Neural cell (in vitro differentiated cells): ENCODE data around the gene COL4A2. TPM values are rescaled to one million over a fixed set of nuclear protein-coding genes. Genes with fewer than 3 reads are reported as not detected.

ENCODE experiments used
- H2AFZ ChIP-seq: fragments of 200-600, 300-800 bp; sonication (generic), shearing (Covaris generic); 2 replicates; pipeline ENCODE4 v1.6.0; 2014; ENCODE audit warnings: low read depth, mild to moderate bottlenecking, antibody characterized with exemption, low read length, moderate library complexity
- H3F3A ChIP-seq: fragments of 200-600 bp; shearing (Covaris generic); 2 replicates; pipeline ENCODE4 v1.6.1; 2016; ENCODE audit warnings: mild to moderate bottlenecking, moderate library complexity, mixed read lengths, antibody characterized with exemption, low read length; ENCODE audit not compliant: insufficient read depth, poor library complexity, severe bottlenecking
- H3K27ac ChIP-seq: fragments of 200-600, 300-800 bp; sonication (generic), shearing (Covaris generic); 2 replicates; pipeline ENCODE4 v1.5.1; 2014; ENCODE audit warnings: mild to moderate bottlenecking, low read length, moderate library complexity
- H3K27me3 ChIP-seq: fragments of 300-800, 200-600 bp; sonication (generic), shearing (Covaris generic); 2 replicates; pipeline ENCODE4 v1.6.0; 2014; ENCODE audit warnings: mild to moderate bottlenecking, low read depth, low read length, moderate library complexity; ENCODE audit not compliant: insufficient read depth
- H3K36me3 ChIP-seq: fragments of 300-800, 200-600 bp; sonication (generic), shearing (Covaris generic); 2 replicates; pipeline ENCODE4 v1.5.1; 2014; ENCODE audit warnings: mild to moderate bottlenecking, antibody characterized with exemption, low read length, moderate library complexity; ENCODE audit not compliant: insufficient read depth
- H3K4me2 ChIP-seq: fragments of 300-800, 200-600 bp; sonication (generic), shearing (Covaris generic); 2 replicates; pipeline ENCODE4 v1.6.0; 2014; ENCODE audit warnings: mild to moderate bottlenecking, low read length
- H3K4me3 ChIP-seq: fragments of 300-800, 200-600 bp; sonication (generic), shearing (Covaris generic); 2 replicates; pipeline ENCODE4 v1.5.1; 2014; ENCODE audit warnings: mild to moderate bottlenecking, low read length, moderate library complexity
- H3K79me2 ChIP-seq: fragments of 200-600 bp; shearing (Covaris generic); replicated peaks from 2 replicates; pipeline ENCODE4 v1.6.0; 2014; ENCODE audit warnings: mild to moderate bottlenecking, low read length, moderate library complexity; ENCODE audit not compliant: insufficient read depth
- H3K9ac ChIP-seq: fragments of 300-800, 200-600 bp; sonication (generic), shearing (Covaris generic); 2 replicates; pipeline ENCODE4 v1.6.1; 2016; ENCODE audit warnings: mild to moderate bottlenecking, low read length, mixed read lengths
- H3K9me2 ChIP-seq: fragments of 200-600 bp; shearing (Covaris generic); 2 replicates; pipeline ENCODE4 v1.6.1; 2016; ENCODE audit warnings: mild to moderate bottlenecking, low read length, mixed read lengths; ENCODE audit not compliant: insufficient read depth
- H3K9me3 ChIP-seq: fragments of 200-600, 300-800 bp; sonication (generic), shearing (Covaris generic); 2 replicates; pipeline ENCODE4 v1.6.1; 2016; ENCODE audit warnings: mild to moderate bottlenecking, mixed run types, low read length, moderate library complexity, mixed read lengths
- H4K20me1 ChIP-seq: fragments of 200-600 bp; shearing (Covaris generic); 2 replicates; pipeline ENCODE4 v1.6.1; 2016; ENCODE audit warnings: mild to moderate bottlenecking, mixed run types; ENCODE audit not compliant: insufficient read depth
- CTCF ChIP-seq: fragments of 450-650 bp; IDR thresholded peaks from 2 replicates; pipeline ENCODE4 v1.5.1; 2014; ENCODE audit warnings: antibody characterized with exemption, mild to moderate bottlenecking, moderate library complexity; ENCODE audit not compliant: poor library complexity, severe bottlenecking
- EP300 ChIP-seq: fragments of 450-650 bp; conservative IDR thresholded peaks from 2 replicates; pipeline ENCODE4 v1.6.1; 2014; ENCODE audit warnings: antibody characterized with exemption, mild to moderate bottlenecking, moderate library complexity; ENCODE audit not compliant: poor library complexity, severe bottlenecking
- EZH2 ChIP-seq: fragments of 200-600, 300-800 bp; shearing (Covaris generic), sonication (generic); IDR thresholded peaks from 2 replicates; pipeline ENCODE4 v1.6.1; 2014; ENCODE audit warnings: antibody characterized with exemption, low read length, borderline replicate concordance, mild to moderate bottlenecking; ENCODE audit not compliant: insufficient read depth, poor library complexity, severe bottlenecking
- MXI1 ChIP-seq: fragments of 450-650 bp; conservative IDR thresholded peaks from 2 replicates; pipeline ENCODE4 v1.6.1; 2014; ENCODE audit warnings: antibody characterized with exemption, mild to moderate bottlenecking; ENCODE audit not compliant: poor library complexity, severe bottlenecking
- POLR2AphosphoS5 ChIP-seq: IDR thresholded peaks from 2 replicates; pipeline ENCODE4 v1.6.1; 2012
- RAD21 ChIP-seq: fragments of 450-650 bp; conservative IDR thresholded peaks from 2 replicates; pipeline ENCODE4 v1.6.1; 2014; ENCODE audit warnings: antibody characterized with exemption, mild to moderate bottlenecking, moderate library complexity
- REST ChIP-seq: IDR thresholded peaks from 2 replicates; pipeline ENCODE4 v1.6.1; 2012; ENCODE audit warnings: borderline replicate concordance
- SMC3 ChIP-seq: fragments of 450-650 bp; conservative IDR thresholded peaks from 2 replicates; pipeline ENCODE4 v1.6.1; 2014; ENCODE audit warnings: antibody characterized with exemption, mild to moderate bottlenecking, moderate library complexity; ENCODE audit not compliant: poor library complexity
- TAF1 ChIP-seq: IDR thresholded peaks from 2 replicates; pipeline ENCODE4 v1.6.1; 2012; ENCODE audit warnings: low read depth
- polyA plus RNA-seq: library from polyadenylated mRNA; depleted of rRNA; stranded (reverse); fragments of >200 nt; gene quantifications from 2 replicates; pipeline ENCODE4 v1.2.3, GENCODE V29; 2014

The COL4A2 gene
- polyA plus RNA-seq, 1 donor from 2014 or later, result 30.8 TPM

DNA sequence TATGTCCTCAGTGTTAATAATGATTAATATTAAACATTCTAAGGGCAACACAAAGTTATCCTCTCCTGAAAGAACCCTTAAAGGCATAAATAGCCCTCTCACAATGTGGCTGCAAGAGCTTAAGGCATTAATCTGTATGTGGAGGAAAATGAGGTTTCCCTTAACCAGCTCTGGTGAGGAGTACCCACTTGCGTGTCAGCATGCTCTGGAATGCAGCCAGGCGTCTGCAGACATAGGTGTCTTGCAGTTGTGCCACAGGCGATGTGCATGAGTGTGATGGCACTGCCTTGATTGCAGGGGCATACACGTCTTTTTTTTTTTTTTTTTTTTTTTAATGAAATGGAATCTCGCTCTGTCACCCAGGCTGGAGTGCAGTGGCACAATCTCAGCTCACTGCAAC, 162.5 kb downstream of the COL4A2 start:
- no peaks in the 10 kb centered on the region for H3K36me3 ChIP-seq
- no peak overlapping the region for H3K4me3 ChIP-seq
- no peaks in the 10 kb centered on the region for H3F3A ChIP-seq
- no peak overlapping the region for H3K27ac ChIP-seq
- H3K4me2 ChIP-seq, result no peak overlapping the region
- no peaks in the 10 kb centered on the region for H3K79me2 ChIP-seq
- H4K20me1 ChIP-seq, result no peaks in the 10 kb centered on the region
- no peaks in the 10 kb centered on the region for H3K9me2 ChIP-seq
- TF ChIP-seq EZH2, result no peak
- TF ChIP-seq POLR2AphosphoS5, result no peak
- no peak for TF ChIP-seq EP300
- H2AFZ ChIP-seq, result no peak overlapping the region
- H3K9ac ChIP-seq, result no peak overlapping the region
- H3K9me3 ChIP-seq, result no peaks in the 10 kb centered on the region
- no peaks in the 10 kb centered on the region for H3K27me3 ChIP-seq

GRCh38 chr13:110470272-110471009, 163.4 kb downstream of the COL4A2 start:
- no peak overlapping the region for H3K9ac ChIP-seq
- no peaks in the 10 kb centered on the region for H3F3A ChIP-seq
- no peaks in the 10 kb centered on the region for H3K27me3 ChIP-seq
- no peak overlapping the region for H3K4me2 ChIP-seq
- no peak overlapping the region for H3K4me3 ChIP-seq
- H2AFZ ChIP-seq, result no peak overlapping the region
- H4K20me1 ChIP-seq, result no peaks in the 10 kb centered on the region
- H3K36me3 ChIP-seq, result no peaks in the 10 kb centered on the region
- TF ChIP-seq CTCF (no peak), EZH2 (no peak), POLR2AphosphoS5 (no peak), MXI1 (no peak), RAD21 (no peak), EP300 (no peak), TAF1 (no peak), REST (no peak), SMC3 (no peak)
- no peaks in the 10 kb centered on the region for H3K9me3 ChIP-seq
- H3K27ac ChIP-seq, result no peak overlapping the region
- no peaks in the 10 kb centered on the region for H3K9me2 ChIP-seq
- H3K79me2 ChIP-seq, result no peaks in the 10 kb centered on the region
